ENCODE measurements around the gene DOLPP1.

The DOLPP1 gene

GRCh38 chr9:129040113-129040643 lies 40.7 kb upstream of the DOLPP1 start:
- H3K27ac ChIP-seq (ENCODE audit: poor library complexity, severe bottlenecking), result no peak overlapping the region
- no peaks in the 10 kb centered on the region for H3K9me3 ChIP-seq (ENCODE audit: severe bottlenecking)
- H3K36me3 ChIP-seq (ENCODE audit: low read depth), result peaks cover 25% of the 10 kb centered on the region
- TF ChIP-seq, protein P1, sequence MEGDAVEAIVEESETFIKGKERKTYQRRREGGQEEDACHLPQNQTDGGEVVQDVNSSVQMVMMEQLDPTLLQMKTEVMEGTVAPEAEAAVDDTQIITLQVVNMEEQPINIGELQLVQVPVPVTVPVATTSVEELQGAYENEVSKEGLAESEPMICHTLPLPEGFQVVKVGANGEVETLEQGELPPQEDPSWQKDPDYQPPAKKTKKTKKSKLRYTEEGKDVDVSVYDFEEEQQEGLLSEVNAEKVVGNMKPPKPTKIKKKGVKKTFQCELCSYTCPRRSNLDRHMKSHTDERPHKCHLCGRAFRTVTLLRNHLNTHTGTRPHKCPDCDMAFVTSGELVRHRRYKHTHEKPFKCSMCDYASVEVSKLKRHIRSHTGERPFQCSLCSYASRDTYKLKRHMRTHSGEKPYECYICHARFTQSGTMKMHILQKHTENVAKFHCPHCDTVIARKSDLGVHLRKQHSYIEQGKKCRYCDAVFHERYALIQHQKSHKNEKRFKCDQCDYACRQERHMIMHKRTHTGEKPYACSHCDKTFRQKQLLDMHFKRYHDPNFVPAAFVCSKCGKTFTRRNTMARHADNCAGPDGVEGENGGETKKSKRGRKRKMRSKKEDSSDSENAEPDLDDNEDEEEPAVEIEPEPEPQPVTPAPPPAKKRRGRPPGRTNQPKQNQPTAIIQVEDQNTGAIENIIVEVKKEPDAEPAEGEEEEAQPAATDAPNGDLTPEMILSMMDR (IDR thresholded peaks at IDR 0.05; ENCODE audit: poor library complexity, severe bottlenecking), result no peak
- no peak for ATAC-seq (ENCODE audit: low read depth)
- no peak overlapping the region for H3K4me3 ChIP-seq (ENCODE audit: severe bottlenecking)
- no peak for DNase-seq (ENCODE audit: low spot score)
- H3K27me3 ChIP-seq (ENCODE audit: insufficient read depth, poor library complexity, severe bottlenecking), result no peaks in the 10 kb centered on the region
- no peaks in the 10 kb centered on the region for H3K4me1 ChIP-seq (ENCODE audit: insufficient read depth, poor library complexity, severe bottlenecking)

GRCh38 chr9:129042016-129042415 lies 38.9 kb upstream of the DOLPP1 start:
- H3K9me3 ChIP-seq (ENCODE audit: severe bottlenecking), result no peaks in the 10 kb centered on the region
- TF ChIP-seq, protein P1 (IDR thresholded peaks at IDR 0.05; ENCODE audit: poor library complexity, severe bottlenecking), result no peak
- H3K27me3 ChIP-seq (ENCODE audit: insufficient read depth, poor library complexity, severe bottlenecking), result no peaks in the 10 kb centered on the region
- H3K4me1 ChIP-seq (ENCODE audit: insufficient read depth, poor library complexity, severe bottlenecking), result no peaks in the 10 kb centered on the region
- no peak for DNase-seq (ENCODE audit: low spot score)
- peaks cover 27% of the 10 kb centered on the region for H3K36me3 ChIP-seq (ENCODE audit: low read depth)
- ATAC-seq (ENCODE audit: low read depth), result no peak
- H3K4me3 ChIP-seq (ENCODE audit: severe bottlenecking), result no peak overlapping the region
- H3K27ac ChIP-seq (ENCODE audit: poor library complexity, severe bottlenecking), result no peak overlapping the region

GRCh38 chr9:129052592-129052991 lies 28.3 kb upstream of the DOLPP1 start:
- ATAC-seq (ENCODE audit: low read depth), result peak; percentile 82
- no peak overlapping the region for H3K4me3 ChIP-seq (ENCODE audit: severe bottlenecking)

DNA sequence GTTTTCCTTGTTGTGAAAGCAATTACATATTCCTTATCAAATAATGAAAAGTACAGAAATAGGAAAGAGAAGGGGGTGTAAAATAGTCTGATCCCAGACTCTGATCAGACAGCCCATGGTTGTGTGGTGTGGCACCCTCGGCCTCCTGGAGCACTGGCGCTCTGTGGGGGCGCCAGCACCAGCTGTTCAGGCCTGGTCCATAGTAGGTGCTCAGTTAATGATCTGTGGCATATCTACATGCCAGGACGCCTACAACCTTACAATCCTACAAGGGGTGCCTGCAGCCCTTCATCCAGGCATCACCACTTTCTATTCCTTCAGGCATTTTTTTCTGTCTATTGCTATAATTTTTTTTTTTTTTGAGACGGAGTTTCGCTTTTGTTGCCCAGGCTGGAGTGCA lies 27.9 kb upstream of the DOLPP1 start:
- H3K4me3 ChIP-seq (ENCODE audit: severe bottlenecking), result no peak overlapping the region
- TF ChIP-seq, protein P1 (IDR thresholded peaks at IDR 0.05; ENCODE audit: poor library complexity, severe bottlenecking), result no peak
- no peaks in the 10 kb centered on the region for H3K27me3 ChIP-seq (ENCODE audit: insufficient read depth, poor library complexity, severe bottlenecking)
- DNase-seq (ENCODE audit: low spot score) (no peak), ATAC-seq (ENCODE audit: low read depth) (no peak)
- H3K36me3 ChIP-seq (ENCODE audit: low read depth), result peaks cover 37% of the 10 kb centered on the region
- no peaks in the 10 kb centered on the region for H3K9me3 ChIP-seq (ENCODE audit: severe bottlenecking)
- H3K4me1 ChIP-seq (ENCODE audit: insufficient read depth, poor library complexity, severe bottlenecking), result no peaks in the 10 kb centered on the region
- no peak overlapping the region for H3K27ac ChIP-seq (ENCODE audit: poor library complexity, severe bottlenecking)

More at GRCh38 chr9:129052592-129052991, 28.3 kb upstream of the DOLPP1 start:
- peak; percentile 80 for DNase-seq (ENCODE audit: low spot score)
- Histone ChIP-seq H3K4me1 (ENCODE audit: insufficient read depth, poor library complexity, severe bottlenecking) (no peaks in the 10 kb centered on the region), H3K27ac (ENCODE audit: poor library complexity, severe bottlenecking) (no peak overlapping the region), H3K36me3 (ENCODE audit: low read depth) (peaks cover 40% of the 10 kb centered on the region), H3K27me3 (ENCODE audit: insufficient read depth, poor library complexity, severe bottlenecking) (no peaks in the 10 kb centered on the region), H3K9me3 (ENCODE audit: severe bottlenecking) (no peaks in the 10 kb centered on the region)
- TF ChIP-seq, protein P1 (IDR thresholded peaks at IDR 0.05; ENCODE audit: poor library complexity, severe bottlenecking), result no peak

DNA sequence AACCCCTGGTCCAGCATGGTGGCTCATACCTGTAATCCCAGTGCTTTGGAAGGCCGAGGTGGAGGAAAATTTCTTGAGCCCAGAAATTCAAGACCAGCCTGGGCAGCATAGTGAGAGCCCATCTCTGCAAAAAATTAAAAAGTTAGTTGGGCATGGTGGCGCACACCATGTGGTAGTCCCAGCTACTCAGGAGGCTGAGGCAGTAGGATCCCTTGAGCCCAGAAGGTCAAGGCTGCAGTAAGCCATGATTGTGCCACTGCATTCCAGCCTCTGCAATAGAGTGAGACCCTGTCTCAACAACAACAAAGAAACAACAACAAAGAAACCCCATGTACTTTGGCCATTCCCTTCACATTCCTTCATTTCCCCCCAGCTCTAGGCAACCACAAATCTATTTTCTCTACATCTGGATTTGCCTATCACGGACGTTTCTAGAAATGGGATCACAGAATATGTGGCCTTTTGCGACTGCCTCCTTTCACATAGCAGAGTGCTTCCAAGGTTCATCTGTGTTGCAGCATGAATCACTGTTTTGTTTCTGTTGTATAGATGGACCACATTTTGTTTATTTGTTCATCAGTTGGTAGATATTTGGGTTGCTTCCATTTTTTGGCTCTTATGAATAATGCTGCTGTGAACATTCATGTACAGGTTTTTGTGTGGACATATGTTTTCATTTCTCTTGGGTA lies 26.6 kb upstream of the DOLPP1 start:
- ATAC-seq (ENCODE audit: low read depth) (no peak), DNase-seq (ENCODE audit: low spot score) (no peak)
- H3K4me1 ChIP-seq (ENCODE audit: insufficient read depth, poor library complexity, severe bottlenecking), result no peaks in the 10 kb centered on the region
- TF ChIP-seq, protein P1 (IDR thresholded peaks at IDR 0.05; ENCODE audit: poor library complexity, severe bottlenecking), result no peak
- no peaks in the 10 kb centered on the region for H3K27me3 ChIP-seq (ENCODE audit: insufficient read depth, poor library complexity, severe bottlenecking)
- no peak overlapping the region for H3K27ac ChIP-seq (ENCODE audit: poor library complexity, severe bottlenecking)
- H3K36me3 ChIP-seq (ENCODE audit: low read depth), result peaks cover 28% of the 10 kb centered on the region
- no peak overlapping the region for H3K4me3 ChIP-seq (ENCODE audit: severe bottlenecking)
- H3K9me3 ChIP-seq (ENCODE audit: severe bottlenecking), result no peaks in the 10 kb centered on the region
